Dendritic cell treated with granulocyte-macrophage colony-stimulating factor and Interleukin-4, amounts not matched to agents 40 ng/mL and 50 ng/mL, for 4 days (primary cell): ENCODE measurements around the gene DGKZ.

Source experiments
- H3K27ac Mint-ChIP-seq: one replicate; pipeline ENCODE4 v1.8.0; 2022; ENCODE audit warnings: mild to moderate bottlenecking, mixed read lengths
- H3K27me3 Mint-ChIP-seq: one replicate; pipeline ENCODE4 v1.8.0; 2022; ENCODE audit warnings: mild to moderate bottlenecking, mixed read lengths
- H3K36me3 Mint-ChIP-seq: one replicate; pipeline ENCODE4 v1.8.0; 2022; ENCODE audit warnings: low read depth, mixed read lengths
- H3K4me1 Mint-ChIP-seq: one replicate; pipeline ENCODE4 v1.8.0; 2022; ENCODE audit warnings: low read depth, mixed read lengths
- H3K4me3 Mint-ChIP-seq: one replicate; pipeline ENCODE4 v1.8.0; 2022; ENCODE audit warnings: mild to moderate bottlenecking, moderate library complexity, mixed read lengths
- H3K9me3 Mint-ChIP-seq: one replicate; pipeline ENCODE4 v1.8.0; 2022; ENCODE audit warnings: mixed read lengths
- intact Hi-C: fragments of 100-400 bp; cut with micrococcal nuclease; formaldehyde crosslinking; loops from one replicate; pipeline ENCODE4 v1.15.0; 2022

Gene DGKZ

GRCh38 chr11:46389450-46390330 is 42.4 kb downstream of the DGKZ start:
- peaks cover 51% of the 10 kb centered on the region for H3K4me1 Mint-ChIP-seq
- no peaks in the 10 kb centered on the region for H3K9me3 Mint-ChIP-seq
- no peak overlapping the region for H3K27ac Mint-ChIP-seq
- intact Hi-C loops: loop anchor here (2.0 to 5.0 kb wide), 2 partner anchors 148 to 227 kb away; partner anchors contain the start of genes ATG13 and HARBI1
- no peaks in the 10 kb centered on the region for H3K36me3 Mint-ChIP-seq
- peak overlapping the region; percentile 76 for H3K4me3 Mint-ChIP-seq
- H3K27me3 Mint-ChIP-seq: peaks cover 83% of the 10 kb centered on the region

- Mint-ChIP-seq H3K36me3 (no peaks in the 10 kb centered on the region), H3K9me3 (no peaks in the 10 kb centered on the region), H3K4me3 (peak overlapping the region; percentile 52), H3K4me1 (peaks cover 51% of the 10 kb centered on the region), H3K27me3 (peaks cover 76% of the 10 kb centered on the region), H3K27ac (no peak overlapping the region)
- intact Hi-C loops: loop anchor here (5.0 kb wide), 1 partner anchor 147 kb away; no protein-coding TSS in a partner anchor
Measured at GRCh38 chr11:46390331-46391171, 43.3 kb downstream of the DGKZ start.

GRCh38 chr11:46391186-46391577 is 43.9 kb downstream of the DGKZ start:
- peaks cover 1% of the 10 kb centered on the region for H3K36me3 Mint-ChIP-seq
- H3K4me1 Mint-ChIP-seq: peaks cover 51% of the 10 kb centered on the region
- intact Hi-C loops: loop anchor here (5.0 kb wide), 1 partner anchor 146 kb away; no protein-coding TSS in a partner anchor
- peaks cover 70% of the 10 kb centered on the region for H3K27me3 Mint-ChIP-seq
- H3K9me3 Mint-ChIP-seq: no peaks in the 10 kb centered on the region
- no peak overlapping the region for H3K4me3 Mint-ChIP-seq
- no peak overlapping the region for H3K27ac Mint-ChIP-seq

GRCh38 chr11:46391578-46392420 is 44.5 kb downstream of the DGKZ start, which contains the start of gene CHRM4:
Gene CHRM4 (minus strand): TSS chr11:46391776. CDS start chr11:46386557, 5,219 bp downstream.
- H3K36me3 Mint-ChIP-seq: peaks cover 7% of the 10 kb centered on the region
- intact Hi-C loops: loop anchor here (5.0 kb wide), 1 partner anchor 146 kb away; no protein-coding TSS in a partner anchor
- peaks cover 65% of the 10 kb centered on the region for H3K27me3 Mint-ChIP-seq
- H3K9me3 Mint-ChIP-seq: no peaks in the 10 kb centered on the region
- peak within 1 kb of the TSS; percentile 38 for H3K27ac Mint-ChIP-seq
- peak within 1 kb of the TSS; percentile 92 for H3K4me3 Mint-ChIP-seq
- H3K4me1 Mint-ChIP-seq: peaks cover 51% of the 10 kb centered on the region

GRCh38 chr11:46392421-46393230 is 45.4 kb downstream of the DGKZ start:
- H3K4me3 Mint-ChIP-seq: peak overlapping the region; percentile 92
- no peaks in the 10 kb centered on the region for H3K9me3 Mint-ChIP-seq
- intact Hi-C loops: loop anchor here (5.0 kb wide), 1 partner anchor 145 kb away; no protein-coding TSS in a partner anchor
- peaks cover 16% of the 10 kb centered on the region for H3K36me3 Mint-ChIP-seq
- H3K4me1 Mint-ChIP-seq: peaks cover 46% of the 10 kb centered on the region
- peaks cover 58% of the 10 kb centered on the region for H3K27me3 Mint-ChIP-seq
- H3K27ac Mint-ChIP-seq: peak overlapping the region; percentile 38

- Mint-ChIP-seq H3K4me1 (peaks cover 40% of the 10 kb centered on the region), H3K4me3 (peak overlapping the region; percentile 92), H3K36me3 (peaks cover 20% of the 10 kb centered on the region), H3K27me3 (peaks cover 53% of the 10 kb centered on the region), H3K9me3 (no peaks in the 10 kb centered on the region), H3K27ac (no peak overlapping the region)
- intact Hi-C loops: loop anchor here (5.0 kb wide), 1 partner anchor 144 kb away; no protein-coding TSS in a partner anchor
Measured at GRCh38 chr11:46393231-46393616, 46.0 kb downstream of the DGKZ start.

GRCh38 chr11:46393759-46394158 is 46.5 kb downstream of the DGKZ start:
- no peak overlapping the region for H3K4me3 Mint-ChIP-seq

GRCh38 chr11:46397526-46397925 is 50.3 kb downstream of the DGKZ start:
- Mint-ChIP-seq H3K4me1 (peaks cover 13% of the 10 kb centered on the region), H3K27ac (no peak overlapping the region), H3K4me3 (no peak overlapping the region), H3K36me3 (peaks cover 61% of the 10 kb centered on the region), H3K9me3 (no peaks in the 10 kb centered on the region), H3K27me3 (peaks cover 22% of the 10 kb centered on the region)
- intact Hi-C loops: no loop called here

More at GRCh38 chr11:46393759-46394158, 46.5 kb downstream of the DGKZ start:
- peaks cover 34% of the 10 kb centered on the region for H3K4me1 Mint-ChIP-seq
- peaks cover 48% of the 10 kb centered on the region for H3K27me3 Mint-ChIP-seq
- H3K36me3 Mint-ChIP-seq: peaks cover 25% of the 10 kb centered on the region
- H3K9me3 Mint-ChIP-seq: no peaks in the 10 kb centered on the region
- no peak overlapping the region for H3K27ac Mint-ChIP-seq
- intact Hi-C loops: loop anchor here (5.0 kb wide), 1 partner anchor 144 kb away; no protein-coding TSS in a partner anchor

GRCh38 chr11:46402957-46403902 is 56.0 kb downstream of the DGKZ start:
- H3K4me3 Mint-ChIP-seq: no peak overlapping the region
- intact Hi-C loops: no loop called here
- H3K4me1 Mint-ChIP-seq: no peaks in the 10 kb centered on the region
- H3K36me3 Mint-ChIP-seq: peaks cover 94% of the 10 kb centered on the region
- no peak overlapping the region for H3K27ac Mint-ChIP-seq
- H3K9me3 Mint-ChIP-seq: no peaks in the 10 kb centered on the region
- H3K27me3 Mint-ChIP-seq: no peaks in the 10 kb centered on the region

GRCh38 chr11:46404476-46405017 is 57.3 kb downstream of the DGKZ start:
- Mint-ChIP-seq H3K4me1 (no peaks in the 10 kb centered on the region), H3K4me3 (no peak overlapping the region), H3K36me3 (peaks cover 94% of the 10 kb centered on the region), H3K27me3 (no peaks in the 10 kb centered on the region), H3K27ac (no peak overlapping the region), H3K9me3 (no peaks in the 10 kb centered on the region)
- intact Hi-C loops: no loop called here

- Mint-ChIP-seq H3K27ac (no peak overlapping the region), H3K27me3 (no peaks in the 10 kb centered on the region), H3K9me3 (no peaks in the 10 kb centered on the region), H3K4me1 (no peaks in the 10 kb centered on the region), H3K4me3 (no peak overlapping the region), H3K36me3 (peaks cover 90% of the 10 kb centered on the region)
- intact Hi-C loops: no loop called here
Measured at GRCh38 chr11:46407635-46408034, 60.4 kb downstream of the DGKZ start.
